Osteoblast (primary cell): ENCODE measurements around the gene HPRT1. TPM values are rescaled to one million over a fixed set of nuclear protein-coding genes. Genes with fewer than 3 reads are reported as not detected.

Source experiments
- DNase-seq: peaks from one replicate; pipeline ENCODE4 v3.0.0; 2011; ENCODE audit warnings: low spot score, mixed read lengths; ENCODE audit not compliant: insufficient read length; ENCODE audit errors: missing footprints
- H2AFZ ChIP-seq: 2 replicates; pipeline ENCODE4 v1.6.0; 2011; ENCODE audit warnings: mild to moderate bottlenecking, low read length
- H3K27ac ChIP-seq: 2 replicates; pipeline ENCODE4 v1.5.1; 2011; ENCODE audit warnings: mild to moderate bottlenecking, low read depth, low read length, moderate library complexity
- H3K27me3 ChIP-seq: 2 replicates; pipeline ENCODE4 v1.6.0; 2012; ENCODE audit warnings: mild to moderate bottlenecking, control low read depth, inconsistent platforms, low read length, moderate library complexity; ENCODE audit not compliant: insufficient read depth
- H3K36me3 ChIP-seq: 2 replicates; pipeline ENCODE4 v1.5.1; 2011; ENCODE audit warnings: mild to moderate bottlenecking, low read length, control low read depth, moderate library complexity; ENCODE audit not compliant: insufficient read depth
- H3K4me1 ChIP-seq: 2 replicates; pipeline ENCODE4 v1.5.1; 2011; ENCODE audit warnings: mild to moderate bottlenecking, low read length, control low read depth, moderate library complexity; ENCODE audit not compliant: insufficient read depth
- H3K4me2 ChIP-seq: 2 replicates; pipeline ENCODE4 v1.6.0; 2011; ENCODE audit warnings: mild to moderate bottlenecking, low read length; ENCODE audit not compliant: insufficient read depth
- H3K4me3 ChIP-seq: fragments of 200-600 bp; sonication (generic); 3 replicates; pipeline ENCODE4 v1.5.1; 2012; ENCODE audit warnings: mild to moderate bottlenecking, low read length, inconsistent platforms; ENCODE audit not compliant: insufficient read depth
- H3K79me2 ChIP-seq: 2 replicates; pipeline ENCODE4 v1.6.0; 2012; ENCODE audit warnings: mild to moderate bottlenecking, low read length, control low read depth, inconsistent platforms; ENCODE audit not compliant: insufficient read depth
- H3K9me3 ChIP-seq: 2 replicates; pipeline ENCODE4 v1.5.1; 2011; ENCODE audit warnings: low read depth, low read length, control low read depth
- H4K20me1 ChIP-seq: 2 replicates; pipeline ENCODE4 v1.6.0; 2012; ENCODE audit warnings: mild to moderate bottlenecking, low read length, control low read depth; ENCODE audit not compliant: insufficient read depth
- total RNA-seq: library from RNA; depleted of rRNA; stranded (reverse); fragments of >200 nt; gene quantifications from 2 replicates; pipeline ENCODE4 v1.2.3, GENCODE V29; 2012
- TF ChIP-seq, protein P1 (sequence below): IDR thresholded peaks from 2 replicates; pipeline ENCODE4 v1.5.1; 2011; ENCODE audit warnings: mild to moderate bottlenecking, low read depth, low read length, moderate library complexity; ENCODE audit errors: extremely low read depth

Gene HPRT1
- total RNA-seq, 1 donor, result 6.2 TPM

DNA sequence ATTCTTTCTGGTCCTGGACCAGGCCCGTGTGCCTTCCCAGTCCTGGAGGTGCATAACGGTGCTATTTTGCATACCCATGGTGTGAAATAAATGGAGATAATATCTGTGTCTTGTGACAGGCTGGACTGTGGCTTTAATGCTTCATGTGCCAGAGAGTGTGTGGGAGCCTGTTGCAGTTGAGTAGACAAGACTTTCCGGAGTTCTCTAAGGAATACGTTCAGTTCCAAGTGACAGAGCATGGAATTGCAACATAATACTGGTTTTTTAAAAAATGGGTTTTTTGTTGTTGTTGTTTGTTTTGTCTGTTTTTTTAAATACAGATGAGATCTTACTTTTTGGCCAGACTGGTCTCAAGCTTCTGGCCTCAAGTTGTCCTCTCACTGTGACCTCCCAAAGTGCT, 74.0 kb downstream of the HPRT1 start:
- Histone ChIP-seq H2AFZ (no peak overlapping the region), H3K4me2 (no peak overlapping the region), H3K4me3 (no peak overlapping the region), H3K27me3 (no peaks in the 10 kb centered on the region), H4K20me1 (no peaks in the 10 kb centered on the region), H3K9me3 (no peaks in the 10 kb centered on the region), H3K36me3 (no peaks in the 10 kb centered on the region), H3K27ac (no peak overlapping the region), H3K4me1 (peaks cover 11% of the 10 kb centered on the region), H3K79me2 (no peaks in the 10 kb centered on the region)
- no peak for DNase-seq
- TF ChIP-seq, protein P1, sequence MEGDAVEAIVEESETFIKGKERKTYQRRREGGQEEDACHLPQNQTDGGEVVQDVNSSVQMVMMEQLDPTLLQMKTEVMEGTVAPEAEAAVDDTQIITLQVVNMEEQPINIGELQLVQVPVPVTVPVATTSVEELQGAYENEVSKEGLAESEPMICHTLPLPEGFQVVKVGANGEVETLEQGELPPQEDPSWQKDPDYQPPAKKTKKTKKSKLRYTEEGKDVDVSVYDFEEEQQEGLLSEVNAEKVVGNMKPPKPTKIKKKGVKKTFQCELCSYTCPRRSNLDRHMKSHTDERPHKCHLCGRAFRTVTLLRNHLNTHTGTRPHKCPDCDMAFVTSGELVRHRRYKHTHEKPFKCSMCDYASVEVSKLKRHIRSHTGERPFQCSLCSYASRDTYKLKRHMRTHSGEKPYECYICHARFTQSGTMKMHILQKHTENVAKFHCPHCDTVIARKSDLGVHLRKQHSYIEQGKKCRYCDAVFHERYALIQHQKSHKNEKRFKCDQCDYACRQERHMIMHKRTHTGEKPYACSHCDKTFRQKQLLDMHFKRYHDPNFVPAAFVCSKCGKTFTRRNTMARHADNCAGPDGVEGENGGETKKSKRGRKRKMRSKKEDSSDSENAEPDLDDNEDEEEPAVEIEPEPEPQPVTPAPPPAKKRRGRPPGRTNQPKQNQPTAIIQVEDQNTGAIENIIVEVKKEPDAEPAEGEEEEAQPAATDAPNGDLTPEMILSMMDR, result no peak

DNA sequence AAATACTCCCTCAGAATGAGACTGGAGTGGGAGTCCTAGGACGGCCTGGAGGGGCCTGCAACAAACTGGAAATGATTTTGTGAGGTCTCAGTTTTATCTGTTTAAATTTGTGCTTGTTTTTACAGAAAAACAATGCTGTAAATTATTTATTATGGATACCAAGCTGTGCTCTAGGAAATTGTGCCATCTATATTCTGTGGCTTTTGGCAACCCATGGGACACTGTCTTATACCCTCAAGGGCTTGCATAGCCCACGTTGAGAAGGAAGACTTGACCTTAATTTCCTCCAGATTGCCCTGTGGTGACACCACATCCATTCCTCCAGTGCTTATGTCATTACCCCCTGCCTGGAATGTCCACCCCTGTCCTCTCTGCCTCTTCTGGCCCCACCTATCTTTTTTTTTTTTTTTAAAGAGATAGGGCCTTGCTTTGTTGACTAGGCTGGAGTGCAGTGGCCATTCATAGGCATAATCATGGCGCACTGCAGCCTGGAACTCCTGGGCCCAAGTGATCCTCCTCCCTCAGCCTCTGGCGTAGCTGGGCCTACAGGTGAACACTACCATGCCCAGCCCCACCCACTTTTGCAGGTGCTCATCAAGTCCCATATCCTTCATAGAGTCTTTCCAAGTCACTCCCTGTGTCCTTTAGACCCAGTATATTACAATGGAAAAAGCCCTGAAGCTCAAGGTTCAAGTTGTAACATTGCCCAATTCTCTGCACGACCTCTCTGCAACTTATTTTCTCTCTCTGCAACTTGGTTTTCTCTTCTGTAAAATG, 77.4 kb downstream of the HPRT1 start:
- TF ChIP-seq, protein P1, result no peak
- Histone ChIP-seq H3K27me3 (no peaks in the 10 kb centered on the region), H3K4me2 (peak overlapping the region; percentile 9), H3K27ac (peak overlapping the region; percentile 38), H4K20me1 (no peaks in the 10 kb centered on the region), H2AFZ (no peak overlapping the region), H3K4me3 (no peak overlapping the region), H3K9me3 (no peaks in the 10 kb centered on the region), H3K4me1 (peaks cover 11% of the 10 kb centered on the region), H3K36me3 (no peaks in the 10 kb centered on the region), H3K79me2 (no peaks in the 10 kb centered on the region)
- DNase-seq, result no peak

DNA sequence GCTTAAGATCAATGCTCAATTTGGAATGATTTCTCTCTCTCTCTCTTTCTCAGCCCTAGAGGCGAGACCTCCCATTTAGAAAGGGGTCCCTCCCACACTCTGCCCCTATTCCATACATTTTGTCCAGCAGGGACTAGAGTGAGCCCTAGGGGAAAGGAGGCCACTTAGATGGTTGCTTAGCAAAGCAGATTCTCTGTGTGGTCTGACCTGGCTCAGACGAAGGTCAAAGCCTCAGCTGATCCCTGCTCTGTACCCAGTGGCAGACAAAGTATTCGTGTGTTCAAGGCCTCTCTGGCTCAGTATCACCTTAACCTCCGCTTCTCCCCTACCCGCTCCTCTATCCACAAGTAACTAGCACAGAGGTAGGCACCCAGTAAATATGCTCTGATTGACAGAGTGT, 78.4 kb downstream of the HPRT1 start:
- Histone ChIP-seq H3K4me2 (no peak overlapping the region), H3K4me1 (peaks cover 15% of the 10 kb centered on the region), H3K79me2 (no peaks in the 10 kb centered on the region), H3K4me3 (no peak overlapping the region), H3K36me3 (no peaks in the 10 kb centered on the region), H3K27ac (no peak overlapping the region), H3K27me3 (no peaks in the 10 kb centered on the region), H3K9me3 (no peaks in the 10 kb centered on the region), H4K20me1 (no peaks in the 10 kb centered on the region), H2AFZ (no peak overlapping the region)
- TF ChIP-seq, protein P1, result no peak
- DNase-seq, result no peak

DNA sequence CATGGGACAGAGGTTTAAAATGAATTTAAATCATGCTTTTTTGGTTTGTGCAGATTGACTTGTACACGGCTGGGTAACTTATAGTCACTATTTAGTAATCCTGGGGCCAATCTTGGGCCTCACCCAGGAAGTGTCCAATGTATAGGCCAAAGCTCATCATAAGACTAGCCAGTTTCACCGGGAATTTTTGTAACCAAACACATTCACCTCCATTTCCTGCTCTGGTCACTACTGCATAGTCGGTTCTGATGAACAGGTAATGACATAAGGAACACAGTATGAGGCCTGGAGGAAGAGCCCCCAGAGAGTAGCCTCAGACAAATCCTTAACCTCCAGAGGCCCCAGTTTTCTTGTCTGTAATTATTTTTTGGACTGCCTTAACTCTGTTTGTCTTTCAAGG, 81.9 kb downstream of the HPRT1 start:
- H3K4me2 ChIP-seq, result no peak overlapping the region
- peaks cover 19% of the 10 kb centered on the region for H3K4me1 ChIP-seq
- TF ChIP-seq, protein P1, result no peak
- no peaks in the 10 kb centered on the region for H4K20me1 ChIP-seq
- peaks cover 3% of the 10 kb centered on the region for H3K79me2 ChIP-seq
- H3K27me3 ChIP-seq, result no peaks in the 10 kb centered on the region
- no peak overlapping the region for H3K27ac ChIP-seq
- no peak overlapping the region for H3K4me3 ChIP-seq
- no peak for DNase-seq
- H3K36me3 ChIP-seq, result peaks cover 14% of the 10 kb centered on the region
- no peaks in the 10 kb centered on the region for H3K9me3 ChIP-seq
- no peak overlapping the region for H2AFZ ChIP-seq
